H9 (cell line): ENCODE results near the gene TBX3. TPM values are rescaled to one million over a fixed set of nuclear protein-coding genes. Genes with fewer than 3 reads are reported as not detected.

Experiments used
- DNase-seq: peaks from one replicate; pipeline ENCODE4 v3.0.0-alpha.2; 2017
- H2AFZ ChIP-seq: one replicate; pipeline ENCODE4 v1.6.1; 2013; ENCODE audit warnings: mild to moderate bottlenecking, low read length, control low read depth, moderate library complexity
- H2AK5ac ChIP-seq: 2 replicates; pipeline ENCODE4 v1.6.1; 2013; ENCODE audit warnings: low read length, control low read depth, mixed read lengths; ENCODE audit not compliant: insufficient read length
- H2BK120ac ChIP-seq: one replicate; pipeline ENCODE4 v1.6.1; 2013; ENCODE audit warnings: low read depth, mild to moderate bottlenecking, low read length, control low read depth, inconsistent platforms; ENCODE audit not compliant: poor library complexity, severe bottlenecking
- H2BK12ac ChIP-seq: 2 replicates; pipeline ENCODE4 v1.6.1; 2013; ENCODE audit warnings: low read length, control low read depth, mixed read lengths, low read depth; ENCODE audit not compliant: insufficient read length
- H2BK15ac ChIP-seq: 2 replicates; pipeline ENCODE4 v1.6.1; 2013; ENCODE audit warnings: low read depth, low read length, control low read depth
- H2BK20ac ChIP-seq: one replicate; pipeline ENCODE4 v1.6.1; 2013; ENCODE audit warnings: low read depth, mild to moderate bottlenecking, low read length, control low read depth, inconsistent platforms; ENCODE audit not compliant: poor library complexity, severe bottlenecking
- H2BK5ac ChIP-seq: 2 replicates; pipeline ENCODE4 v1.6.1; 2013; ENCODE audit warnings: low read length, control low read depth, mixed read lengths; ENCODE audit not compliant: insufficient read length
- H3K14ac ChIP-seq: 2 replicates; pipeline ENCODE4 v1.6.1; 2013; ENCODE audit warnings: low read length, control low read depth; ENCODE audit not compliant: insufficient read depth
- H3K18ac ChIP-seq: 2 replicates; pipeline ENCODE4 v1.6.1; 2013; ENCODE audit warnings: low read depth, mild to moderate bottlenecking, mixed read lengths, low read length, control low read depth; ENCODE audit not compliant: insufficient read length
- H3K23ac ChIP-seq: 2 replicates; pipeline ENCODE4 v1.6.1; 2013; ENCODE audit warnings: low read length, control low read depth, mixed read lengths, low read depth; ENCODE audit not compliant: insufficient read length
- H3K23me2 ChIP-seq: 2 replicates; pipeline ENCODE4 v1.6.1; 2013; ENCODE audit warnings: low read depth, mild to moderate bottlenecking, mixed read lengths, low read length, control low read depth; ENCODE audit not compliant: insufficient read length, poor library complexity, severe bottlenecking
- H3K27ac ChIP-seq: 2 replicates; pipeline ENCODE4 v1.5.1; 2013; ENCODE audit warnings: low read length, control low read depth, mixed read lengths, low read depth; ENCODE audit not compliant: insufficient read length
- H3K27me3 ChIP-seq: 2 replicates; pipeline ENCODE4 v1.6.1; 2013; ENCODE audit warnings: low read length, control low read depth, inconsistent platforms; ENCODE audit not compliant: insufficient read depth
- H3K4ac ChIP-seq: 2 replicates; pipeline ENCODE4 v1.6.1; 2013; ENCODE audit warnings: low read depth, mild to moderate bottlenecking, control low read depth, inconsistent platforms, low read length, moderate library complexity
- H3K4me1 ChIP-seq: 2 replicates; pipeline ENCODE4 v1.6.1; 2013; ENCODE audit warnings: low read length, control low read depth, inconsistent platforms; ENCODE audit not compliant: insufficient read depth
- H3K4me2 ChIP-seq: 2 replicates; pipeline ENCODE4 v1.6.1; 2013; ENCODE audit warnings: low read length, control low read depth, mixed read lengths; ENCODE audit not compliant: insufficient read length, insufficient read depth
- H3K56ac ChIP-seq: 2 replicates; pipeline ENCODE4 v1.6.1; 2013; ENCODE audit warnings: low read depth, mild to moderate bottlenecking, mixed read lengths, low read length, control low read depth; ENCODE audit not compliant: insufficient read length
- H3K79me1 ChIP-seq: 2 replicates; pipeline ENCODE4 v1.6.1; 2013; ENCODE audit warnings: low read depth, mild to moderate bottlenecking, moderate library complexity, low read length, control low read depth, inconsistent platforms; ENCODE audit not compliant: insufficient read depth, poor library complexity, severe bottlenecking
- H3K79me2 ChIP-seq: 2 replicates; pipeline ENCODE4 v1.6.1; 2013; ENCODE audit warnings: low read length, control low read depth, inconsistent platforms; ENCODE audit not compliant: insufficient read depth
- H3K9ac ChIP-seq: 2 replicates; pipeline ENCODE4 v1.6.1; 2013; ENCODE audit warnings: low read length, control low read depth, mixed read lengths; ENCODE audit not compliant: insufficient read length; ENCODE audit errors: extremely low read depth
- H3K9me3 ChIP-seq: one replicate; pipeline ENCODE4 v1.6.1; 2013; ENCODE audit warnings: low read depth, low read length, inconsistent platforms; ENCODE audit not compliant: control insufficient read depth
- H3T11ph ChIP-seq: one replicate; pipeline ENCODE4 v1.6.1; 2013; ENCODE audit warnings: mild to moderate bottlenecking, low read length, control low read depth, inconsistent platforms
- H4K20me1 ChIP-seq: one replicate; pipeline ENCODE4 v1.6.1; 2013; ENCODE audit not compliant: control insufficient read depth, insufficient read length, insufficient read depth
- H4K5ac ChIP-seq: 2 replicates; pipeline ENCODE4 v1.6.1; 2013; ENCODE audit warnings: low read depth, mild to moderate bottlenecking, mixed read lengths, low read length, control low read depth; ENCODE audit not compliant: insufficient read length
- H4K8ac ChIP-seq: replicated peaks from 2 replicates; pipeline ENCODE4 v1.6.1; 2013; ENCODE audit warnings: low read length, control low read depth, mixed read lengths, low read depth; ENCODE audit not compliant: insufficient read length
- H4K91ac ChIP-seq: 2 replicates; pipeline ENCODE4 v1.6.1; 2013; ENCODE audit warnings: low read depth, mild to moderate bottlenecking, moderate library complexity, mixed read lengths, low read length, control low read depth; ENCODE audit not compliant: insufficient read length
- H3K27ac Mint-ChIP-seq, 3 experiments: 2 replicates in 2 of 3; 3 replicates in 1 of 3; pipeline ENCODE4 v1.8.0; 2020 to 2021; ENCODE audit warnings: mixed read lengths in 3 of 3, mild to moderate bottlenecking in 1 of 3, moderate library complexity in 1 of 3
- H3K27me3 Mint-ChIP-seq: 2 replicates; pipeline ENCODE4 v1.8.0; 2021; ENCODE audit warnings: low read depth, mild to moderate bottlenecking, moderate library complexity, mixed read lengths
- H3K36me3 Mint-ChIP-seq, 3 experiments: 2 replicates in 2 of 3; 3 replicates in 1 of 3; pipeline ENCODE4 v1.8.0; 2020 to 2021; ENCODE audit warnings: low read depth in 3 of 3, mixed read lengths in 3 of 3; ENCODE audit not compliant: insufficient read depth in 1 of 3
- H3K4me1 Mint-ChIP-seq, 2 experiments: 2 replicates each; pipeline ENCODE4 v1.8.0; 2020; ENCODE audit warnings: mixed read lengths in 2 of 2
- H3K4me3 Mint-ChIP-seq, 2 experiments: 2 replicates in 1 of 2; 3 replicates in 1 of 2; pipeline ENCODE4 v1.8.0; 2020 to 2021; ENCODE audit warnings: mild to moderate bottlenecking in 2 of 2, mixed read lengths in 2 of 2, moderate library complexity in 1 of 2
- H3K9me3 Mint-ChIP-seq, 2 experiments: 2 replicates in 1 of 2; 3 replicates in 1 of 2; pipeline ENCODE4 v1.8.0; 2020; ENCODE audit warnings: mild to moderate bottlenecking in 2 of 2, mixed read lengths in 2 of 2, moderate library complexity in 1 of 2
- CTCF ChIP-seq: fragments of 200-600 bp; sonication (generic); conservative IDR thresholded peaks from 3 replicates; pipeline ENCODE4 v1.8.0; 2021; ENCODE audit warnings: antibody characterized with exemption, mild to moderate bottlenecking
- total RNA-seq: library from RNA; stranded (reverse); gene quantifications from 2 replicates; pipeline ENCODE4 v1.2.1, GENCODE V29; 2021

TBX3 gene
- total RNA-seq, 1 experiment from 2014 or later, result 0.04 TPM

- Histone ChIP-seq H2BK12ac (no peak overlapping the region), H4K91ac (no peak overlapping the region), H3K27me3 (no peaks in the 10 kb centered on the region), H3K9me3 (no peaks in the 10 kb centered on the region), H3T11ph (no peak overlapping the region), H2AFZ (no peak overlapping the region), H3K79me1 (no peaks in the 10 kb centered on the region), H4K5ac (no peak overlapping the region), H4K20me1 (no peaks in the 10 kb centered on the region), H3K4me1 (no peaks in the 10 kb centered on the region), H2BK15ac (no peak overlapping the region), H3K23me2 (no peaks in the 10 kb centered on the region), H2AK5ac (no peak overlapping the region), H3K79me2 (no peaks in the 10 kb centered on the region), H2BK5ac (no peak overlapping the region), H3K9ac (no peak overlapping the region), H4K8ac (no peak overlapping the region), H3K56ac (no peak overlapping the region), H3K4me2 (no peak overlapping the region), H3K18ac (no peak overlapping the region), H2BK20ac (no peak overlapping the region), H3K4ac (no peak overlapping the region), H2BK120ac (no peak overlapping the region), H3K23ac (no peak overlapping the region), H3K14ac (no peak overlapping the region), H3K27ac (no peak overlapping the region)
- H3K9me3 Mint-ChIP-seq, result no peaks in the 10 kb centered on the region; a peak in 1 of 5 replicates
- H3K27me3 Mint-ChIP-seq, result peaks cover 19% of the 10 kb centered on the region
- no peak for DNase-seq
- H3K4me1 Mint-ChIP-seq, result peaks cover 0 to 5% of the 10 kb centered on the region in 2 experiments; a peak in 1 of 4 replicates
- no peak overlapping the region for H3K27ac Mint-ChIP-seq
- TF ChIP-seq CTCF, result no peak
- H3K4me3 Mint-ChIP-seq, result no peak overlapping the region
- H3K36me3 Mint-ChIP-seq, result no peaks in the 10 kb centered on the region
Measured at GRCh38 chr12:114627393-114627792, 56.6 kb downstream of the TBX3 start.
